ENCODE results near the gene ACRBP. TPM values are rescaled to one million over a fixed set of nuclear protein-coding genes. Genes with fewer than 3 reads are reported as not detected.

ACRBP gene
- total and polyA plus RNA-seq, 5 experiments from 2014 or later: 0.43 to 14.3 (median 7.1) TPM; not detected in 1

GRCh38 chr12:6632026-6632983 is 14.9 kb downstream of the ACRBP start:
- H3K36me3 Mint-ChIP-seq: no peaks in the 10 kb centered on the region
- ATAC-seq: peak; percentile 65 to 72
- H3K4me1 Mint-ChIP-seq: peaks cover 33 to 84% (median 73%) of the 10 kb centered on the region in 4 donors
- POLR2A ChIA-PET: interaction anchor here (0.7 to 4.9 kb wide), 22 partner anchors 12 to 326 kb away, joined by 3 to 32 read pairs (median 4); partner anchors contain the start of genes ACRBP, C12orf57, COPS7A and NOP2
- peak overlapping the region; percentile 85 to 95 (median 90) for H3K4me3 Mint-ChIP-seq
- H3K27me3 Mint-ChIP-seq: no peaks in the 10 kb centered on the region
- H3K27ac Mint-ChIP-seq: peak overlapping the region; percentile 93 to 100 (median 98)
- DNase-seq: peak in 9 of 10 donors; percentile 43 to 77 (median 58)
- H3K9me3 Mint-ChIP-seq: no peaks in the 10 kb centered on the region

DNA sequence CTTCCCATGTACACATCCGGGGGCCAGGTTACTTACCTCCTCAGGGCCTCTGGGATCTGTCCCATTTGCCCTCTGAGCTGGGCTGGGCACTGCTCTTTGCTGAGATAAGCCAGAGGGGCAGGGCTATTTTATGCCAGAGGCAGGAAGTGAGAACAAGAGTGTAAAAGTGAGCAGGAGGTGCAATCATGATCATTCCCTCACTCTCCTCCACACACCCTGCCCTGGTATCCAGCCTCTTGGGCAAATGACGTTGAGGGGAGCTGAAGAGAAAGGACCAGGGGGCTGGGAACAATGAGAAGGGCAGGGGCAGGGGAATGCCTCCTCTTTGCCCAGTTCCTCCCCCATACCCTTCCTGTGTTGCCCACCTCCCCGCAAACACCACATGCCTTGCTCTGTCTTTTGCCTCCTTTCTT is 15.7 kb downstream of the ACRBP start:
- POLR2A ChIA-PET: interaction anchor here (0.7 to 4.9 kb wide), 22 partner anchors 11 to 327 kb away, joined by 3 to 32 read pairs (median 4); partner anchors contain the start of genes ACRBP, C12orf57, COPS7A and NOP2
- H3K4me1 Mint-ChIP-seq: peaks cover 34 to 86% (median 78%) of the 10 kb centered on the region in 4 donors
- H3K27ac Mint-ChIP-seq: peak overlapping the region; percentile 93 to 100 (median 98)
- DNase-seq (peak in 2 of 10 donors; percentile 34 to 42), ATAC-seq (peak; percentile 15 to 27)
- peaks cover 0 to 2% (median 0%) of the 10 kb centered on the region in 3 donors for H3K36me3 Mint-ChIP-seq
- H3K27me3 Mint-ChIP-seq: no peaks in the 10 kb centered on the region
- peak overlapping the region; percentile 85 to 95 (median 90) for H3K4me3 Mint-ChIP-seq
- H3K9me3 Mint-ChIP-seq: no peaks in the 10 kb centered on the region

DNA sequence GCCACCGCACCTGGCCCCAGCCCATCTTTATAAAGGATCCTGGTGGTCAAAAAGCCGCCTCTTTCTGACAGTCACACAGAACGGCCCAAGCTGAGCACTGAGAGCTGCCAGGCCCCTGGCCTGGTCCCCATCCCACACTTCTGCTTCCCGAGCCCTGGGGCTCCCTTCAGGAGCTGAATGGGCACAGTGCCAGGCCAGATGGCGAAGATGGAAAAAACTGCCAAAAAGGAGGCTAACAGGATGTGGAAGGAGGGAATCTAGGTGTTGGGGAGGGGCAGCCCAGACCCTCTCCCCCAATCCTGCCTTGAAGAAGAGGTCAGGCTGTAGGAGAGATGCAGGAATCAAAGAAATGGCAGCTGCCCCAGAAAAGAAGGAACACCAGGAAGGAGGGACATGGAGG is 16.5 kb downstream of the ACRBP start:
- DNase-seq (no peak), ATAC-seq (no peak)
- Mint-ChIP-seq H3K27ac (peak overlapping the region; percentile 93 to 100 (median 98)), H3K4me1 (peaks cover 30 to 81% (median 74%) of the 10 kb centered on the region in 4 donors), H3K4me3 (peak overlapping the region; percentile 85 to 95 (median 90)), H3K36me3 (peaks cover 0 to 4% (median 0%) of the 10 kb centered on the region in 3 donors), H3K27me3 (no peaks in the 10 kb centered on the region), H3K9me3 (no peaks in the 10 kb centered on the region)
- POLR2A ChIA-PET: interaction anchor here (0.6 to 4.9 kb wide), 17 partner anchors 10 to 328 kb away, joined by 3 to 32 read pairs (median 4); partner anchors contain the start of genes ACRBP, C12orf57, COPS7A and P3H3

DNA sequence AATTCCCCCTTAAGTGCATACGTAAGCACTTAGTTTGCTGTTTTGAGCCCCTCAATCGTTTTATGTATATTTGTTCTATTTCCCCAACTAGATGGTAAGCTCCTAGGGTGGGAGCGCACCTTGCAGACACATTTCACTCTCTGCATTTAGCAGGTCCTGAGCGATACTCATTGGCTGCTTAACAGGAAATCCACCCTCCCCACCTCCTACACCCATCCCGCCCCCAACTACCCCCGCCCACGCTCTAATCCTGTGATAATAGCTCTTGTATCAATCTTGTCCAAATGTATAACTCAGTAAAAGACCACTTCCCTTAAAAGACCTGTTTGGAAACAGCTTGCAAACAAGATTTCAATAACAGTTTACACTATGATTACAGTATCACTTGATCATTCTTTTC is 19.6 kb downstream of the ACRBP start:
- ATAC-seq (peak; percentile 75 to 81), DNase-seq (peak in 9 of 10 donors; percentile 43 to 72 (median 65))
- Mint-ChIP-seq H3K36me3 (peaks cover 0 to 20% (median 2%) of the 10 kb centered on the region in 3 donors), H3K27me3 (no peaks in the 10 kb centered on the region), H3K4me1 (peaks cover 31 to 65% (median 55%) of the 10 kb centered on the region in 4 donors), H3K4me3 (peak overlapping the region; percentile 70 to 92 (median 88)), H3K27ac (peak overlapping the region; percentile 84 to 97 (median 90)), H3K9me3 (no peaks in the 10 kb centered on the region)
- POLR2A ChIA-PET: interaction anchor here (0.6 to 2.5 kb wide), 17 partner anchors 8 to 304 kb away, joined by 3 to 19 read pairs (median 4); partner anchors contain the start of genes COPS7A, LPAR5 and ZNF384

DNA sequence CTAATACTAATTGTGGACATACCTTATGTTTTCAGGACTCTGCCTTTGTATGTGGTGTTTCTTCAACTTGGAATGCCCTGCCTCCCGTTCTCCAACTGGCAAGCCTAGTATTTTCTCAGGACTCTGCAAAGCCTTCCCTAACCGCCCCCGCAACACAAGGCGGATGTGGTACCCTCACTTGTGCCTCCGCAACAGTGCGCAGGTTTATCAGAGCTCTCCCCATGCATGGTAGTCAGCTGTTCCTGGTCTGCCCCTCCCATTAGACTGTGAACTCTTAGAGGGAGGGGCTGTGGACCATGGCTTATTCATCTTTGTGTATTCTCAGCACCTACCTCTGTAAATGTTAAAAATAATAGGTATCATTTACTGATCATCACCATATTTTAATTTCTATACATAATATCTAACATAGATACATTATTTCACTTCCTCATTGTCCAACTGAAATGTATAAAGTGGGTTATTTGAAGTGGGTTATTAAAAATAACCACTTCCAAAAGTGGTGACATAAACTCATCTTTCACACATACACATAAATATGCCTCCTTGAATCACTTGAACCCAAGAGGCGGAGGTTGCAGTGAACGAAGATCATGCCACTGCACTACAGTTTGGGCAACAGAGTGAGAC is 20.5 kb downstream of the ACRBP start:
- H3K9me3 Mint-ChIP-seq: no peaks in the 10 kb centered on the region
- peak overlapping the region; percentile 81 to 97 (median 88) for H3K27ac Mint-ChIP-seq
- ATAC-seq: peak; percentile 15 to 48
- POLR2A ChIA-PET: interaction anchor here (0.7 to 2.5 kb wide), 8 partner anchors 8 to 97 kb away, joined by 3 to 19 read pairs (median 6); partner anchors contain the start of genes COPS7A, LPAR5 and ZNF384
- peaks cover 0 to 20% (median 2%) of the 10 kb centered on the region in 3 donors for H3K36me3 Mint-ChIP-seq
- H3K27me3 Mint-ChIP-seq: no peaks in the 10 kb centered on the region
- H3K4me3 Mint-ChIP-seq: peak overlapping the region; percentile 70 to 92 (median 86)
- H3K4me1 Mint-ChIP-seq: peaks cover 26 to 56% (median 47%) of the 10 kb centered on the region in 4 donors
- DNase-seq: peak in 5 of 10 donors; percentile 23 to 57 (median 31)

DNA sequence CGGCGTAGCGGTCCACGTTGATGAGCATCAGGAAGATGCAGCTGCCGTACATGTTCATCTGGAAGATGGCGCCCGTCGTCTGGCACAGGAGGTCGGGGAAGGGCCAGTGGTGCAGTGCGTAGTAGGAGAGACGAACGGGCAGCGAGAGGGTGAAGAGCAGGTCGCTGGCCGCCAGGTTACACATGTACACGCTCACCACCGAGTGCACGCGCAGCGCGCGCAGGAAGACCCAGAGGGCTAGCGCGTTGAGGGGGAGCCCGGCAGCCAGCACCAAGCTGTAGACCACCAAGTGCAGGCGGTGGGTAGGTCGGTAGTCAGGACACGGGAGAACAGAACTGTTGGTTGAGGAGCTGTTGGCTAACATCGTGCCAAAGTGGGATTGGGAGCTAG is 26.4 kb downstream of the ACRBP start:
- no peak for ATAC-seq
- POLR2A ChIA-PET: interaction anchor here (0.5 to 4.3 kb wide), 16 partner anchors 7 to 230 kb away, joined by 3 to 32 read pairs (median 5); partner anchors contain the start of genes ACRBP, CDCA3, CHD4 and COPS7A
- peaks cover 19 to 51% (median 41%) of the 10 kb centered on the region in 4 donors for H3K4me1 Mint-ChIP-seq
- H3K36me3 Mint-ChIP-seq: peaks cover 0 to 34% (median 6%) of the 10 kb centered on the region in 3 donors
- H3K27me3 Mint-ChIP-seq: no peaks in the 10 kb centered on the region
- H3K4me3 Mint-ChIP-seq: peak overlapping the region; percentile 33 to 76 (median 58)
- H3K9me3 Mint-ChIP-seq: no peaks in the 10 kb centered on the region
- H3K27ac Mint-ChIP-seq: peak overlapping the region in 9 of 10 donors; percentile 40 to 94 (median 89)
- no peak for DNase-seq

- POLR2A ChIA-PET: interaction anchor here (0.5 to 4.3 kb wide), 16 partner anchors 8 to 231 kb away, joined by 3 to 32 read pairs (median 5); partner anchors contain the start of genes CDCA3, CHD4, COPS7A and LPAR5
- DNase-seq (peak in 9 of 10 donors; percentile 22 to 76 (median 57)), ATAC-seq (peak; percentile 72 to 80)
- Mint-ChIP-seq H3K4me1 (peaks cover 22 to 54% (median 43%) of the 10 kb centered on the region in 4 donors), H3K4me3 (peak overlapping the region in 9 of 10 donors; percentile 33 to 76 (median 53)), H3K36me3 (peaks cover 0 to 33% (median 6%) of the 10 kb centered on the region in 3 donors), H3K27me3 (no peaks in the 10 kb centered on the region), H3K9me3 (no peaks in the 10 kb centered on the region), H3K27ac (peak overlapping the region in 9 of 10 donors; percentile 37 to 94 (median 89))
Measured at GRCh38 chr12:6620137-6620884, 26.9 kb downstream of the ACRBP start.

GRCh38 chr12:6618483-6619225 is 28.6 kb downstream of the ACRBP start:
- H3K27ac Mint-ChIP-seq: peak overlapping the region; percentile 33 to 88 (median 81)
- H3K27me3 Mint-ChIP-seq: no peaks in the 10 kb centered on the region
- H3K9me3 Mint-ChIP-seq: no peaks in the 10 kb centered on the region
- peak overlapping the region in 2 of 10 donors; percentile 43 to 44 for H3K4me3 Mint-ChIP-seq
- DNase-seq: no peak
- ATAC-seq: no peak
- H3K4me1 Mint-ChIP-seq: peaks cover 25 to 57% (median 50%) of the 10 kb centered on the region in 4 donors
- peaks cover 0 to 20% (median 4%) of the 10 kb centered on the region in 3 donors for H3K36me3 Mint-ChIP-seq
- POLR2A ChIA-PET: interaction anchor here (0.6 to 3.7 kb wide), 7 partner anchors 9 to 27 kb away, joined by 3 to 32 read pairs (median 9); partner anchors contain the start of genes CHD4 and LPAR5

GRCh38 chr12:6615802-6616201 is 31.4 kb downstream of the ACRBP start:
- Mint-ChIP-seq H3K9me3 (no peaks in the 10 kb centered on the region), H3K27ac (peak overlapping the region in 9 of 10 donors; percentile 22 to 92 (median 79)), H3K4me3 (no peak overlapping the region), H3K36me3 (peaks cover 0 to 13% (median under 1%) of the 10 kb centered on the region in 3 donors), H3K4me1 (peaks cover 39 to 73% (median 68%) of the 10 kb centered on the region in 4 donors), H3K27me3 (no peaks in the 10 kb centered on the region)
- POLR2A ChIA-PET: interaction anchor here (0.6 to 4.1 kb wide), 9 partner anchors 8 to 185 kb away, joined by 3 to 41 read pairs (median 5); partner anchors contain the start of genes LPAR5 and MLF2
- no peak for ATAC-seq
- no peak for DNase-seq

DNA sequence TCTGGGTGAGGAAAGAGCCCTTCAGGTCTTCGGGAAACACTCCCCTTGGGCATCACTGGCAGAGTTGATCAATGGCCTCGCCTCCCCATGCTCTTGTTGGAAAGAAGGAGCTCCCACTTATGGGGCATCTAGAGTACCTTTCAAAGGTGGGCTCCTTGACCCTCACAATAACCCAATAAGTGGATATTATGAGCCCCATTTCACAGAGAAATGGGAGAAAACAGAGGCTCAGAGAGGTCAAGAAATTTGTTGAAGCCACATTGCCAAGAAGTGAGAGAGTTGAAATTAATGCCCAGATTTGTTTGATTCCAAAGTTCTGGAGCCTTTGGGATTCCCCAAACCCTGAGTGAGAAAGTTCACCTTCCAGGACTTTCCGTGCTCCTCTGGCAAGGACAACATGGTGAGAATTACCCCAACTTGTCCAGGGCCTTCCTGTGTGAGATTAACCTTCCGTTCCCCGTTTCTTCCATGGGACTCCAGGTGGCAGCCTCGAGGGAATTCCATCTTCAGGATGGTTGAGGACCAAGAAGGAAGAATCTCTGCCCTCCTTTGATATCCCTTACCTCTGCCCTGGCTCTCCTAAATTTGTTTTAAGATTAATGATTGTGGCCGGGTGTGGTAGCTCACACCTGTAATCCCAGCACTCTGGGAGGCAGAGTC is 32.6 kb downstream of the ACRBP start:
- ATAC-seq (no peak), DNase-seq (no peak)
- POLR2A ChIA-PET: interaction anchor here (0.7 to 4.1 kb wide), 9 partner anchors 11 to 330 kb away, joined by 3 to 41 read pairs (median 12); partner anchors contain the start of genes C12orf57, LPAR5, NOP2 and RNU7-1
- no peaks in the 10 kb centered on the region for H3K27me3 Mint-ChIP-seq
- H3K36me3 Mint-ChIP-seq: peaks cover 0 to 10% (median 0%) of the 10 kb centered on the region in 3 donors
- H3K4me1 Mint-ChIP-seq: peaks cover 38 to 70% (median 65%) of the 10 kb centered on the region in 4 donors
- H3K4me3 Mint-ChIP-seq: peak overlapping the region in 6 of 10 donors; percentile 9 to 81 (median 63)
- H3K9me3 Mint-ChIP-seq: no peaks in the 10 kb centered on the region
- peak overlapping the region; percentile 54 to 97 (median 88) for H3K27ac Mint-ChIP-seq

All from naive thymus-derived CD8-positive, alpha-beta T cell (primary cell).